AG09309 (cell line): Measurements from ENCODE around the gene CD3D.

ENCODE experiments used
- DNase-seq: peaks from one replicate; pipeline ENCODE4 v3.0.0-alpha.2; 2010; ENCODE audit warnings: low read depth
- H3K4me3 ChIP-seq: 2 replicates; pipeline ENCODE4 v1.5.1; 2011; ENCODE audit warnings: mild to moderate bottlenecking, low read depth, low read length, moderate library complexity; ENCODE audit not compliant: control insufficient read depth
- TF ChIP-seq, protein P1 (sequence below): IDR thresholded peaks from 2 replicates; pipeline ENCODE4 v1.5.1; 2011; ENCODE audit warnings: mild to moderate bottlenecking, low read depth, low read length, inconsistent platforms; ENCODE audit not compliant: insufficient read depth, control insufficient read depth; ENCODE audit errors: missing control alignments

The CD3D gene

DNA sequence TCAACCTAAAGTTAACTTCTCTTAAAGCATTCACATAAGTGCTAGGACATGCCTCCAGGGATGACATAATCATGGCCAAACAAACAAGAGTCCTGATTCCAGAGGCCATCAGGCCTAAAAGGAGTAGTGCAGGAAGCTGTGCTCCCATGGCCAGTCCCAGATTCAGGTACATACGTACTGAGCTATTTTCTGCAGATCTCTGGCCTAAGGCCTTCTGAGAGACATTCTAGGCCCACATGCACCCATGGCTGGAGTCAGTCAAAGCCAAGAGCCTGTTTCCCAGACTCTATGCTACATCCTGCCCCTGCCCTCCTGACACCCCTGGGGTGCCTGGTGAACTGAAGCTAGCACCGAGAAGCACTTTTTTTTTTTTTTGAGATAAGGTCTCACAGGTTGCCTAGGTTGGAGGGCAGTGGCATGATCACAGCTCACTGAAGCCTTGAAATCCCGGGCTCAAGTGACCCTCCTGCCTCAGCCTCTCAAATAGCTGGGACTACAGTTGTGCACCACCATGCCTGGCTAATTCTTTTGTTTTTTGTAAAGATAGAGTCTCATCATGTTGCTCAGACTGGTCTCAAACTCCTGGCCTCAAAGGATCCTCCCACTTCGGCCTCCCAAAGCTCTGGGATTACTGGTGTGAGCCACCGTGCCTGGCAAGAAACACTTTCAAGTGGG, 553 bp downstream of the CD3D start:
- no peak overlapping the region for H3K4me3 ChIP-seq
- TF ChIP-seq, protein P1, sequence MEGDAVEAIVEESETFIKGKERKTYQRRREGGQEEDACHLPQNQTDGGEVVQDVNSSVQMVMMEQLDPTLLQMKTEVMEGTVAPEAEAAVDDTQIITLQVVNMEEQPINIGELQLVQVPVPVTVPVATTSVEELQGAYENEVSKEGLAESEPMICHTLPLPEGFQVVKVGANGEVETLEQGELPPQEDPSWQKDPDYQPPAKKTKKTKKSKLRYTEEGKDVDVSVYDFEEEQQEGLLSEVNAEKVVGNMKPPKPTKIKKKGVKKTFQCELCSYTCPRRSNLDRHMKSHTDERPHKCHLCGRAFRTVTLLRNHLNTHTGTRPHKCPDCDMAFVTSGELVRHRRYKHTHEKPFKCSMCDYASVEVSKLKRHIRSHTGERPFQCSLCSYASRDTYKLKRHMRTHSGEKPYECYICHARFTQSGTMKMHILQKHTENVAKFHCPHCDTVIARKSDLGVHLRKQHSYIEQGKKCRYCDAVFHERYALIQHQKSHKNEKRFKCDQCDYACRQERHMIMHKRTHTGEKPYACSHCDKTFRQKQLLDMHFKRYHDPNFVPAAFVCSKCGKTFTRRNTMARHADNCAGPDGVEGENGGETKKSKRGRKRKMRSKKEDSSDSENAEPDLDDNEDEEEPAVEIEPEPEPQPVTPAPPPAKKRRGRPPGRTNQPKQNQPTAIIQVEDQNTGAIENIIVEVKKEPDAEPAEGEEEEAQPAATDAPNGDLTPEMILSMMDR, result no peak
- no peak for DNase-seq

DNA sequence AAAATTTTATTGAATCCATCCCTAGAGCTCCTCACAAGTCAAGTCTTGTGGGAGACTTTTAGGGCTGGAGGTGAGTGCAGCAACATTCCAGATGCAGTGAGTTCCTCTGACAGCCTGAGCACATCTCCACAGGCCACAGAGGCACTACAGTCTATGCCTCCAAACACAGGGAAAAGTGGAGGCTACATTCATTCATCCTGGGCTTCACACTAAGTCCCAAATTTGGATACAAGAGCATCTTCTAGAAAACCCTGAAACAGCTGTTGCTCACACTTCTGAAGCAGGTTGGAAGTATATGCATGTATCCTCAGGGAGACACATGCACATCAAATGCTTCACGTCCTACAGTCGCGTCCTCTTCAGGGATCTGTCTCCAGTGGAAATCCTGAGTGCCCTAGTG, 1.2 kb downstream of the CD3D start:
- DNase-seq, result no peak
- no peak overlapping the region for H3K4me3 ChIP-seq
- TF ChIP-seq, protein P1, result no peak

DNA sequence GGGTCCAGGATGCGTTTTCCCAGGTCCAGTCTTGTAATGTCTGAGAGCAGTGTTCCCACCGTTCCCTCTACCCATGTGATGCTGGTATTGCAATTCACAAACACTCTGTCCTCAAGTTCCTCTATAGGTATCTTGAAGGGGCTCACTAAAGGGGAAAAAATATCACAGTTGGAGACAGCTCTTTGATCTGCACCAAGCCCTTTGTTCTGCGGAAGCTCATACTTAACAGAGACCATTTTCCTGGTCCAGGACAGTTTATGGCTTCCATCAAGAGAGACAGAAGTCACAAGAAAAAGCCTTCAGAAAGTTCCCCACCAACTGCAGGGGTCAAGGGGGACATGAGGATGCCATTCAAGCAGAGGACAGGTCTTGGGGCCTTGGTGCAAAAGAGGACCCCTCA, 2.1 kb downstream of the CD3D start:
- no peak for DNase-seq
- H3K4me3 ChIP-seq, result no peak overlapping the region
- TF ChIP-seq, protein P1, result no peak

DNA sequence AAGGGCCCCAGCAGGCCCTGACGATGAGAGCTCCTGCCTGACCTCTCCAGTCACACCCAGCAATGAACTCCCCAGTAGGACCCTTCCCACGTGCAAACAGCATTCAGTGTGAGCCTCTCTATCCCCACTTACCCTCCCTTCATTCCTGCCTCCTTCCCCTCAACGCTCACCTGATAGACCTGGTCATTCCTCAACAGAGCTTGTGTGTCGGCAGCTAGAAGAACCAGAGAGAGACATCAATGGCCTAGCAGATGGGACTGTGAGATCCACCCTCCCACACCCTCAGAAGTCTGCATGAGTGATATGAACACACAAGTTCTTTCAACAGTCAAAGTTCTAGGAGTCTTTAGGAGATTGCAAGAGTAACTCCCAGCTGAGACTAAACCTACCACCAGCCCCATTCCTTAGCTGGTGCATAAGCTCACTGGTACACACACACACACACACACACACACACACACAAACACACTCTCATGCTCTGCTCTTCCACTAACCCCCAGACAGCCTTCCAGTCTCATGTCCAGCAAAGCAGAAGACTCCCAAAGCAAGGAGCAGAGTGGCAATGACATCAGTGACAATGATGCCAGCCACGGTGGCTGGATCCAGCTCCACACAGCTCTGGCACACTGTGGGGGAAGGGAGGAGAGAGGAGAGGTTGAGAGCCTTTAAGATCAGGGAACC, 3.1 kb downstream of the CD3D start:
- TF ChIP-seq, protein P1, result no peak
- H3K4me3 ChIP-seq, result no peak overlapping the region
- no peak for DNase-seq

DNA sequence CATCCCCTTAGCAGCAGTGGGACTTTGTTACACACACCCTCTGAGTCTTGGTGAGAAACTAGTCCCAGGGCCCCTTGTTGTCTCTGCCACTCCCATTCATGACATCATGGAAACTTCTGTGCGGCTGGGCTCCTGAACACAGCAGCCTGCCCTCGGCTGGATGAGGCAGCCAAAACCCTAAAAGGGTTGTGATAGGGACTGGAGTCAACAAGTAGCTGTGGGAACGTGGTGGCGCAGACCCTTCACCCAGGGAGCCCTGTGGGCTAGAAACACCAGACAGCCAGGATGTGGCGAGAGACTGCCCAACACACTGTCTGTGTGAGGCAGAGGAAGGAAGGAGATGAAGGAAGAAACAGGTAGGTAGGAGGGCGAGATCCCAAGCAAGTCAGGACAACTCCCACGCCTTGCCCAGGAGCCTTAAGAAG, 3.9 kb downstream of the CD3D start:
- TF ChIP-seq, protein P1, result no peak
- DNase-seq, result no peak
- H3K4me3 ChIP-seq, result no peak overlapping the region

DNA sequence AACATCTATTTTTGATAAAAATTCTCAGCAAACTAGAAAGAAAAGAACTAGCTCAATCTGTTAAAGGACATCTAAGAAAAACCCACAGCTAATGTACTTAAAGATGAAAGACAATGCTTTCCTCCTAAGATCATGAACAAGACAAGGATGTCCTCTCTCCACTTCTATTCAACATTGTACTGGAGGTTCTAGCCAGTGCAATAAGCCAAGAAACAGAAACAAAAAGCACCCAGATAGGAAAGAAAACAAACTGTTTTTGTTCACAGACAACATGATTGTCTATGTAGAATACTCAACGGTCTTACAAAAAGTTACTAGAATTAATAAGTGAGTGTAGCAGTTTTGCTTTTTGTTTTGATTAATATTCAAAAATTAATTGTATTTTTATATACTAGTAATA, 7.8 kb downstream of the CD3D start:
- DNase-seq, result no peak
- TF ChIP-seq, protein P1, result no peak

More for the DNA sequence above, 7.8 kb downstream of the CD3D start:
- H3K4me3 ChIP-seq, result no peak overlapping the region
